H1 (cell line): Measurements from ENCODE around the gene LSM14B.

ENCODE experiments used
- ASH2L ChIP-seq: fragments of 200-600, 300-600 bp; sonication (generic); IDR thresholded peaks from one replicate; pipeline ENCODE4 v1.7.1; 2017; ENCODE audit warnings: low read length
- CREB1 ChIP-seq: IDR thresholded peaks from 2 replicates; pipeline ENCODE4 v1.6.1; 2012; ENCODE audit warnings: inconsistent platforms
- KDM1A ChIP-seq: fragments of 200-600, 300-600 bp; sonication (generic); IDR thresholded peaks from 2 replicates; pipeline ENCODE4 v1.7.1; 2016; ENCODE audit warnings: mild to moderate bottlenecking, low read length, borderline replicate concordance
- KDM5A ChIP-seq: fragments of 200-600 bp; IDR thresholded peaks from 2 replicates; pipeline ENCODE4 v1.7.1; 2012; ENCODE audit warnings: mild to moderate bottlenecking, low read length, inconsistent platforms, mixed read lengths
- POLR2A ChIP-seq, 2 experiments: IDR thresholded peaks; 1 replicate in 1 of 2; 2 replicates in 1 of 2; pipeline ENCODE4 v1.6.1; 2011; ENCODE audit warnings: low read depth in 2 of 2, low read length in 2 of 2, mild to moderate bottlenecking in 2 of 2; ENCODE audit errors: control extremely low read depth in 1 of 2
- RAD21 ChIP-seq, 2 experiments: IDR thresholded peaks in 1 of 2; conservative IDR thresholded peaks in 1 of 2; 2 replicates each; pipeline ENCODE4 v1.6.1; 2011; ENCODE audit warnings: low read depth in 2 of 2, low read length in 2 of 2, improper control_type of control experiment in 1 of 2, inconsistent platforms in 1 of 2, mild to moderate bottlenecking in 1 of 2, moderate library complexity in 1 of 2
- RXRA ChIP-seq: IDR thresholded peaks from 2 replicates; pipeline ENCODE4 v1.6.1; 2011; ENCODE audit warnings: low read depth, mild to moderate bottlenecking, low read length, moderate library complexity; ENCODE audit not compliant: insufficient read depth
- SIN3A ChIP-seq, 2 experiments: IDR thresholded peaks in 1 of 2; conservative IDR thresholded peaks in 1 of 2; 2 replicates each; pipeline ENCODE4 v1.6.1; 2011 to 2012; ENCODE audit warnings: low read length in 2 of 2, improper control_type of control experiment in 1 of 2, low read depth in 1 of 2, mild to moderate bottlenecking in 1 of 2
- TF ChIP-seq, protein P1 (sequence below), 3 experiments: IDR thresholded peaks; 1 replicate in 2 of 3; 2 replicates in 1 of 3; pipeline versions ENCODE4 v1.5.1 to v1.6.1; 2011; ENCODE audit warnings: low read length in 3 of 3, mild to moderate bottlenecking in 3 of 3, inconsistent platforms in 2 of 3, low read depth in 1 of 3, moderate library complexity in 1 of 3; ENCODE audit not compliant: insufficient read depth in 1 of 3; ENCODE audit errors: control extremely low read depth in 1 of 3
- TF ChIP-seq, protein P2 (sequence below): IDR thresholded peaks from 2 replicates; pipeline ENCODE4 v1.6.1; 2011; ENCODE audit warnings: low read depth, mild to moderate bottlenecking, low read length; ENCODE audit not compliant: insufficient read depth

GRCh38 chr20:62156254-62156556 is 33.9 kb downstream of the LSM14B start:
- TF ChIP-seq, protein P1, sequence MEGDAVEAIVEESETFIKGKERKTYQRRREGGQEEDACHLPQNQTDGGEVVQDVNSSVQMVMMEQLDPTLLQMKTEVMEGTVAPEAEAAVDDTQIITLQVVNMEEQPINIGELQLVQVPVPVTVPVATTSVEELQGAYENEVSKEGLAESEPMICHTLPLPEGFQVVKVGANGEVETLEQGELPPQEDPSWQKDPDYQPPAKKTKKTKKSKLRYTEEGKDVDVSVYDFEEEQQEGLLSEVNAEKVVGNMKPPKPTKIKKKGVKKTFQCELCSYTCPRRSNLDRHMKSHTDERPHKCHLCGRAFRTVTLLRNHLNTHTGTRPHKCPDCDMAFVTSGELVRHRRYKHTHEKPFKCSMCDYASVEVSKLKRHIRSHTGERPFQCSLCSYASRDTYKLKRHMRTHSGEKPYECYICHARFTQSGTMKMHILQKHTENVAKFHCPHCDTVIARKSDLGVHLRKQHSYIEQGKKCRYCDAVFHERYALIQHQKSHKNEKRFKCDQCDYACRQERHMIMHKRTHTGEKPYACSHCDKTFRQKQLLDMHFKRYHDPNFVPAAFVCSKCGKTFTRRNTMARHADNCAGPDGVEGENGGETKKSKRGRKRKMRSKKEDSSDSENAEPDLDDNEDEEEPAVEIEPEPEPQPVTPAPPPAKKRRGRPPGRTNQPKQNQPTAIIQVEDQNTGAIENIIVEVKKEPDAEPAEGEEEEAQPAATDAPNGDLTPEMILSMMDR (IDR thresholded peaks at IDR 0.05; ENCODE audit: control extremely low read depth in 1 of 3, insufficient read depth in 1 of 3, low read depth in 1 of 3, low read length in 3 of 3): peak in 2 of 3 experiments; percentile 3 to 18; a peak in 1 of 4 replicates
- TF ChIP-seq RAD21 (IDR thresholded peaks at IDR 0.05 in 1 of 2, conservative IDR thresholded peaks at IDR 0.05 in 1 of 2; ENCODE audit: low read depth in 2 of 2, low read length in 2 of 2): no peak; a peak in 1 of 4 replicates
- no peak for TF ChIP-seq ASH2L
- TF ChIP-seq KDM5A: no peak
- TF ChIP-seq POLR2A (IDR thresholded peaks at IDR 0.05; ENCODE audit: control extremely low read depth in 1 of 2, low read depth in 2 of 2, low read length in 2 of 2): no peak
- TF ChIP-seq, protein P2, sequence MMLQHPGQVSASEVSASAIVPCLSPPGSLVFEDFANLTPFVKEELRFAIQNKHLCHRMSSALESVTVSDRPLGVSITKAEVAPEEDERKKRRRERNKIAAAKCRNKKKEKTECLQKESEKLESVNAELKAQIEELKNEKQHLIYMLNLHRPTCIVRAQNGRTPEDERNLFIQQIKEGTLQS: no peak
- TF ChIP-seq SIN3A (conservative IDR thresholded peaks at IDR 0.05 in 1 of 2, IDR thresholded peaks at IDR 0.05 in 1 of 2; ENCODE audit: low read depth in 1 of 2, low read length in 2 of 2): no peak
- no peak for TF ChIP-seq RXRA
- TF ChIP-seq CREB1: no peak
- no peak for TF ChIP-seq KDM1A
